ENCODE data around the gene ITPKA.

The ITPKA gene

GRCh38 chr15:41510728-41511127 is 17.1 kb downstream of the ITPKA start:
- 0 out of 2 replicates have a peak, but pooled peaks cover 10% of the 10 kb centered on the region for H3K27me3 ChIP-seq (ENCODE audit: insufficient read depth, low read length)
- no peak overlapping the region for H2AFZ ChIP-seq (ENCODE audit: low read length)
- no peak overlapping the region for H3K27ac ChIP-seq (ENCODE audit: low read depth, low read length, poor library complexity, severe bottlenecking)
- H3K4me3 ChIP-seq (ENCODE audit: low read depth, low read length, poor library complexity, severe bottlenecking): no peak overlapping the region
- H3K4me1 ChIP-seq (ENCODE audit: insufficient read depth, low read length, severe bottlenecking): peaks cover 16% of the 10 kb centered on the region
- H3K9me3 ChIP-seq (ENCODE audit: low read length): no peaks in the 10 kb centered on the region
- no peaks in the 10 kb centered on the region for H3K9me2 ChIP-seq (ENCODE audit: low read depth, low read length)
- H3F3A ChIP-seq (ENCODE audit: insufficient read depth, low read length): no peaks in the 10 kb centered on the region
- H4K20me1 ChIP-seq (ENCODE audit: insufficient read depth, low read length): no peaks in the 10 kb centered on the region
- no peaks in the 10 kb centered on the region; the same call in 1 of the 2 replicates for H3K36me3 ChIP-seq (ENCODE audit: insufficient read depth, low read length)
- no peak overlapping the region for H3K9ac ChIP-seq (ENCODE audit: low read length)
- no peaks in the 10 kb centered on the region for H3K79me2 ChIP-seq (ENCODE audit: insufficient read depth, low read length)
- no peak for TF ChIP-seq CTCF (IDR thresholded peaks at IDR 0.05; ENCODE audit: low read length)
- no peak for TF ChIP-seq EZH2 (IDR thresholded peaks at IDR 0.05; ENCODE audit: borderline replicate concordance, low read length)
- no peak overlapping the region for H3K4me2 ChIP-seq (ENCODE audit: low read length)

GRCh38 chr15:41511331-41511898 is 17.7 kb downstream of the ITPKA start:
- Histone ChIP-seq H4K20me1 (ENCODE audit: insufficient read depth, low read length) (no peaks in the 10 kb centered on the region), H3K9ac (ENCODE audit: low read length) (no peak overlapping the region), H3K79me2 (ENCODE audit: insufficient read depth, low read length) (no peaks in the 10 kb centered on the region), H3K4me1 (ENCODE audit: insufficient read depth, low read length, severe bottlenecking) (peaks cover 16% of the 10 kb centered on the region), H2AFZ (ENCODE audit: low read length) (no peak overlapping the region), H3K9me3 (ENCODE audit: low read length) (no peaks in the 10 kb centered on the region), H3K27ac (ENCODE audit: low read depth, low read length, poor library complexity, severe bottlenecking) (no peak overlapping the region), H3K4me2 (ENCODE audit: low read length) (no peak overlapping the region; the same call in 1 of the 2 replicates), H3K4me3 (ENCODE audit: low read depth, low read length, poor library complexity, severe bottlenecking) (no peak overlapping the region), H3K9me2 (ENCODE audit: low read depth, low read length) (no peaks in the 10 kb centered on the region), H3K27me3 (ENCODE audit: insufficient read depth, low read length) (0 out of 2 replicates have a peak, but pooled peaks cover 10% of the 10 kb centered on the region), H3F3A (ENCODE audit: insufficient read depth, low read length) (no peaks in the 10 kb centered on the region), H3K36me3 (ENCODE audit: insufficient read depth, low read length) (no peaks in the 10 kb centered on the region; the same call in 1 of the 2 replicates)
- TF ChIP-seq CTCF (IDR thresholded peaks at IDR 0.05; ENCODE audit: low read length) (no peak), EZH2 (IDR thresholded peaks at IDR 0.05; ENCODE audit: borderline replicate concordance, low read length) (no peak)

- Histone ChIP-seq H3F3A (ENCODE audit: insufficient read depth, low read length) (no peaks in the 10 kb centered on the region), H3K27me3 (ENCODE audit: insufficient read depth, low read length) (0 out of 2 replicates have a peak, but pooled peaks cover 7% of the 10 kb centered on the region), H3K4me2 (ENCODE audit: low read length) (no peak overlapping the region), H4K20me1 (ENCODE audit: insufficient read depth, low read length) (no peaks in the 10 kb centered on the region), H3K79me2 (ENCODE audit: insufficient read depth, low read length) (no peaks in the 10 kb centered on the region), H3K4me3 (ENCODE audit: low read depth, low read length, poor library complexity, severe bottlenecking) (no peak overlapping the region), H3K9me2 (ENCODE audit: low read depth, low read length) (no peaks in the 10 kb centered on the region), H3K9ac (ENCODE audit: low read length) (no peak overlapping the region), H2AFZ (ENCODE audit: low read length) (no peak overlapping the region), H3K36me3 (ENCODE audit: insufficient read depth, low read length) (no peaks in the 10 kb centered on the region; the same call in 1 of the 2 replicates), H3K9me3 (ENCODE audit: low read length) (no peaks in the 10 kb centered on the region), H3K27ac (ENCODE audit: low read depth, low read length, poor library complexity, severe bottlenecking) (no peak overlapping the region), H3K4me1 (ENCODE audit: insufficient read depth, low read length, severe bottlenecking) (peaks cover 16% of the 10 kb centered on the region)
- TF ChIP-seq EZH2 (IDR thresholded peaks at IDR 0.05; ENCODE audit: borderline replicate concordance, low read length): no peak
- TF ChIP-seq CTCF (IDR thresholded peaks at IDR 0.05; ENCODE audit: low read length): no peak
Observed at GRCh38 chr15:41511899-41512369, 18.3 kb downstream of the ITPKA start.

Measured in OCI-LY1 (cell line).